ENCODE data around the gene C9orf153. TPM values are rescaled to one million over a fixed set of nuclear protein-coding genes. Genes with fewer than 3 reads are reported as not detected.

The C9orf153 gene
- total and polyA plus RNA-seq, 2 of the 13 experiments (the other 11 are each of a cell fraction or from before 2014, with no cell fraction given), result 0.17 to 0.44 TPM

DNA sequence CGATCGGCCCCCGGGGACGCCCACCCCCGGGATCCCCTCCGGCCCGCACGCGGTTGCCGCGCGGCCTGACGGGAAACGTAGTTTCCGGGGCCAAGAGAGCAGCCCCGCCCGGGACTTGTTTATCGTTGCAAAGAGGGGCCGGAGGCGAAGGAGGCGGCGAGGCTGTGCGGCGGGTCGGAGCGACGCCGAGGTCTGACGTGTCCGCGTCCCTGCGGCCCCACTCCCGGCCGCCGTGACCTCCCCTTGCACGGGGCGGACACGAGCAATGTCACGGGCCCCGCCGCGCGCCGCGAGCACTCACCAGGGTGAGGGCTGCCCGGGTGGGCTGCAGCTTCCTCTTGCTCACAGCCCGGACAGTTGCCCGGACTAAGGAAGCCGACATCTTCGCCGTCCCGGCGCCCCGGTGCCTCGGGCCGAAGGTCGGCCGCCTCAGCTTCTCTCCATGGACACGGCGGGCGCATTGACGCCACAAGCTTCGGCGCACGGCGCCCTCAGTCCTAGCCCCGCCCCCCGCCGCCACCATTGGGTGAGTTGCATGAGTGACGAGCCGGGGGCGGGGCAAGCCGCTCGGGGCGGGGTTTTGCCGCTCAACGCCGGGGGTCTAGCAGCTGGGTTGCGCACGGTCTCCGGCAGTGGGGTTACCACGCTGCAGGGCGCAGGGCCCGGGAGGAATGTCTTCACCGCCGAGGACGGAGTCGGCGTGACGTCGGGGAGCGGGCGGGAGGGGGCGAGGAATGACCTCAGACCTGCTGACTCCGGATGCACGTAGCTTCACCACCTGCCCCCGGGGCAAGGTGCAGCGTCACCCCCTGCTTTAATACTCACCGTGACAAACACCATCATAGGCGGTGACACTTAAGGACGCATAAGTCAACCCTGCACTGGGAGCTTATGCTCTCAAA is 22.9 kb upstream of the C9orf153 start, which contains the start of gene ISCA1 (continued):
- TF ChIP-seq, protein P1, sequence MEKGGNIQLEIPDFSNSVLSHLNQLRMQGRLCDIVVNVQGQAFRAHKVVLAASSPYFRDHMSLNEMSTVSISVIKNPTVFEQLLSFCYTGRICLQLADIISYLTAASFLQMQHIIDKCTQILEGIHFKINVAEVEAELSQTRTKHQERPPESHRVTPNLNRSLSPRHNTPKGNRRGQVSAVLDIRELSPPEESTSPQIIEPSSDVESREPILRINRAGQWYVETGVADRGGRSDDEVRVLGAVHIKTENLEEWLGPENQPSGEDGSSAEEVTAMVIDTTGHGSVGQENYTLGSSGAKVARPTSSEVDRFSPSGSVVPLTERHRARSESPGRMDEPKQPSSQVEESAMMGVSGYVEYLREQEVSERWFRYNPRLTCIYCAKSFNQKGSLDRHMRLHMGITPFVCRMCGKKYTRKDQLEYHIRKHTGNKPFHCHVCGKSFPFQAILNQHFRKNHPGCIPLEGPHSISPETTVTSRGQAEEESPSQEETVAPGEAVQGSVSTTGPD (CRISPR knock-in tag; IDR thresholded peaks at IDR 0.05), result no peak
- peak; percentile 19; the same call in 1 of the 2 replicates for TF ChIP-seq CBX5 (CRISPR knock-in tag; IDR thresholded peaks at IDR 0.05; ENCODE audit: borderline replicate concordance)
- TF ChIP-seq SP5 (CRISPR knock-in tag; IDR thresholded peaks at IDR 0.05; ENCODE audit: borderline replicate concordance, low read depth), result no peak; the same call in 1 of the 2 replicates
- no peak for TF ChIP-seq ZNF383 (CRISPR knock-in tag; IDR thresholded peaks at IDR 0.05; ENCODE audit: borderline replicate concordance)
- TF ChIP-seq SNAPC2 (CRISPR knock-in tag; IDR thresholded peaks at IDR 0.05), result 0 out of 2 replicates have a peak, but pooled peaks have one; percentile 87
- peak; percentile 42; the same call in 1 of the 2 replicates for TF ChIP-seq NRL (CRISPR knock-in tag; IDR thresholded peaks at IDR 0.05; ENCODE audit: borderline replicate concordance)
- TF ChIP-seq ZNF3 (CRISPR knock-in tag; IDR thresholded peaks at IDR 0.05), result no peak
- 0 out of 2 replicates have a peak, but pooled peaks have one; percentile 27 for TF ChIP-seq ZNF710 (CRISPR knock-in tag; IDR thresholded peaks at IDR 0.05; ENCODE audit: borderline replicate concordance)
- TF ChIP-seq ZBTB34 (CRISPR knock-in tag; IDR thresholded peaks at IDR 0.05), result no peak
- TF ChIP-seq SMARCC2 (IDR thresholded peaks at IDR 0.05), result no peak
- peak; percentile 93 for TF ChIP-seq NR2C2 (CRISPR knock-in tag; IDR thresholded peaks at IDR 0.05; ENCODE audit: borderline replicate concordance)
- peak; percentile 97 for TF ChIP-seq MYC (CRISPR knock-in tag; IDR thresholded peaks at IDR 0.05; ENCODE audit: borderline replicate concordance)
- TF ChIP-seq PHB2 (IDR thresholded peaks at IDR 0.05; ENCODE audit: partially characterized antibody), result no peak
- peak; percentile 22; the same call in 1 of the 2 replicates for TF ChIP-seq MTF1 (CRISPR knock-in tag; IDR thresholded peaks at IDR 0.05)
- TF ChIP-seq GMEB2 (CRISPR knock-in tag; IDR thresholded peaks at IDR 0.05; ENCODE audit: low read depth), result no peak; the same call in none of the 2 replicates
- peak; percentile 88 for TF ChIP-seq ZNF343 (CRISPR knock-in tag; IDR thresholded peaks at IDR 0.05)
- TF ChIP-seq RORA (CRISPR knock-in tag; IDR thresholded peaks at IDR 0.05), result no peak; the same call in 1 of the 2 replicates
